Colonic mucosa (tissue), 4 donors: Measurements from ENCODE around the gene ELP4. TPM values are rescaled to one million over a fixed set of nuclear protein-coding genes. Genes with fewer than 3 reads are reported as not detected.

Experiments
- DNase-seq: peaks from one replicate; pipeline ENCODE4 v3.0.0-alpha.2; 2020
- H3K27ac ChIP-seq: fragments of 200-600 bp; one replicate; pipeline ENCODE4 v1.8.0; 2021
- H3K27me3 ChIP-seq: fragments of 200-600 bp; one replicate; pipeline ENCODE4 v1.8.0; 2021
- H3K36me3 ChIP-seq: fragments of 200-600 bp; one replicate; pipeline ENCODE4 v1.8.0; 2021
- H3K4me1 ChIP-seq: fragments of 200-600 bp; one replicate; pipeline ENCODE4 v1.8.0; 2021; ENCODE audit warnings: mild to moderate bottlenecking
- H3K4me3 ChIP-seq: fragments of 200-600 bp; one replicate; pipeline ENCODE4 v1.8.0; 2021
- H3K9ac ChIP-seq, 2 donors: one replicate each; pipeline ENCODE4 v1.7.0; 2013; ENCODE audit warnings: control low read depth in 2 of 2, low read depth in 2 of 2, low read length in 2 of 2
- H3K9me3 ChIP-seq: fragments of 200-600 bp; one replicate; pipeline ENCODE4 v1.8.0; 2021
- intact Hi-C: fragments of 100-400 bp; cut with DNase I; formaldehyde crosslinking; loops from one replicate; pipeline ENCODE4 v1.14.1; 2022
- total RNA-seq, 2 donors: library from RNA; stranded (reverse); fragmentation: NEBNext Ultra II Directional in 1 of 2; extraction: Animal tissue kit (Norgen Biotek cat#: 25700) in 1 of 2; gene quantifications; one replicate each; pipeline ENCODE4 v1.2.1, GENCODE V29; 2021
- TF ChIP-seq, protein P1 (sequence below): fragments of 200-600 bp; IDR thresholded peaks from one replicate; pipeline ENCODE4 v1.8.0; 2022; ENCODE audit warnings: antibody characterized with exemption, mild to moderate bottlenecking
- donor health status: healthy.
- donor health status: DM: no; HTN: no; CAD: no.
- donor health status: DM: no; HTN: no; CAD: no.

ELP4 gene
- total RNA-seq, 2 donors from 2014 or later: 17.0 to 22.8 TPM

DNA sequence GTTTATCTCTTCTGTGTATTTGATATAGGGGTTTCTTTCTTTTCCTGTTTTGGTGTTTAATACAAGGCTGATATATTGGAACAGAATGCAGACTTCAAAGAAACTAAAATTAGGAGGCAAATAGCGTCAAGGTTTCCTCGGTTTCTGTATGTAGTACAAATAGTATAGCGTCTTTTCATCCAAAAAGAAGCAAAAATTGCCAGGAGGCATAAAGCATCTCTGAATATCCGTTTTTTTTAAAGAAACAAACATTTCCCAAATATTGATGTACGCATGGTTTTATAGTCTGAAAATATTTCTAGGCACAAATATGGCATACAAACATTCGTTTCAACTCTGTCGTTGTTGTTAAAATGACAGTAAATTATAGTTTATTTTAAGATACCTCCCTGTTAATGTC is 318.6 kb downstream of the ELP4 start:
- no peak overlapping the region for H3K27ac ChIP-seq
- intact Hi-C loops: no loop called here
- DNase-seq: no peak
- no peaks in the 10 kb centered on the region for H3K9me3 ChIP-seq
- peaks cover 58% of the 10 kb centered on the region for H3K27me3 ChIP-seq
- H3K4me1 ChIP-seq: no peaks in the 10 kb centered on the region
- no peak overlapping the region for H3K4me3 ChIP-seq
- TF ChIP-seq, protein P1, sequence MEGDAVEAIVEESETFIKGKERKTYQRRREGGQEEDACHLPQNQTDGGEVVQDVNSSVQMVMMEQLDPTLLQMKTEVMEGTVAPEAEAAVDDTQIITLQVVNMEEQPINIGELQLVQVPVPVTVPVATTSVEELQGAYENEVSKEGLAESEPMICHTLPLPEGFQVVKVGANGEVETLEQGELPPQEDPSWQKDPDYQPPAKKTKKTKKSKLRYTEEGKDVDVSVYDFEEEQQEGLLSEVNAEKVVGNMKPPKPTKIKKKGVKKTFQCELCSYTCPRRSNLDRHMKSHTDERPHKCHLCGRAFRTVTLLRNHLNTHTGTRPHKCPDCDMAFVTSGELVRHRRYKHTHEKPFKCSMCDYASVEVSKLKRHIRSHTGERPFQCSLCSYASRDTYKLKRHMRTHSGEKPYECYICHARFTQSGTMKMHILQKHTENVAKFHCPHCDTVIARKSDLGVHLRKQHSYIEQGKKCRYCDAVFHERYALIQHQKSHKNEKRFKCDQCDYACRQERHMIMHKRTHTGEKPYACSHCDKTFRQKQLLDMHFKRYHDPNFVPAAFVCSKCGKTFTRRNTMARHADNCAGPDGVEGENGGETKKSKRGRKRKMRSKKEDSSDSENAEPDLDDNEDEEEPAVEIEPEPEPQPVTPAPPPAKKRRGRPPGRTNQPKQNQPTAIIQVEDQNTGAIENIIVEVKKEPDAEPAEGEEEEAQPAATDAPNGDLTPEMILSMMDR: no peak
- no peaks in the 10 kb centered on the region for H3K36me3 ChIP-seq
- no peak overlapping the region for H3K9ac ChIP-seq

DNA sequence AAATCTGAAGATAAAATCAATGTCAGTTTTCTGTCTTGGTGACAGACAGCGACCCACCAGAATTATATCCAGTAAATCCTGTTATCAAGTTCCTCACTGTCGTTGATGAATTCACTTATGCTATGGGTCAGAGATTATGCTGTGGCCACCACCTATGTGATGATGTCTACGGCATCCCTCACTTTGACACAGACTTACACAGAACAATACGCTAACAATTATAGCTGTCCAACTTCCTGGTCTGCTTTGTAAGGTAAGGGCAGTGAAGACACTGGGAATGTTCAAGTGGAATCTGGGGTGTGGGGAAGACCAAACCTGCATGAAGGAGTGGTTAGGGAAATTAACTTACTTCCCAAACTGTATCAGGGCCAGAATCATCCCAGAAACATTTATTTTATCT is 320.8 kb downstream of the ELP4 start:
- Histone ChIP-seq H3K36me3 (no peaks in the 10 kb centered on the region), H3K4me3 (no peak overlapping the region), H3K9ac (no peak overlapping the region), H3K4me1 (no peaks in the 10 kb centered on the region), H3K27me3 (peaks cover 36% of the 10 kb centered on the region), H3K9me3 (no peaks in the 10 kb centered on the region), H3K27ac (no peak overlapping the region)
- TF ChIP-seq, protein P1: no peak
- intact Hi-C loops: no loop called here
- DNase-seq: no peak

DNA sequence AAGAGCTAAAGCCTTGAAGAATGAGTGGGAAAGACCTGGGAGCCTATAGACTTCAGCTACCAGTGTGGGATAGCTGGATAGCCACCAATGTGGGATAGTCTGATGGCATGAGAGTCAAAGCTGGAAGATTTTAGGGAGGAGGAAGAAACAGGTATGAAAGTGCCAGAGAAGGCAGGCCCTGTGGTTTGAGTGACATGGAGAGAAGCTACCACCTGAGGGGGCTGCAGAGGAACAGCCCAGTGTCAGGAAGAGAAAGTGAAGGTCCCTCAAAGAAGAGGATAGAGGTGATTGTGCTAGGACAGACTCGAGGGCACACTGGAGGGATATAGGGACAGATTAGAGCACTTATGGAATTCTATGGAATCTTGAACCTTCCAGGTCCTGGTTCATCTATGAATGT is 324.7 kb downstream of the ELP4 start:
- H3K36me3 ChIP-seq: no peaks in the 10 kb centered on the region
- TF ChIP-seq, protein P1: no peak
- H3K27me3 ChIP-seq: no peaks in the 10 kb centered on the region
- no peaks in the 10 kb centered on the region for H3K9me3 ChIP-seq
- H3K27ac ChIP-seq: no peak overlapping the region
- H3K4me3 ChIP-seq: no peak overlapping the region
- DNase-seq: no peak
- intact Hi-C loops: no loop called here
- H3K4me1 ChIP-seq: no peaks in the 10 kb centered on the region
- no peak overlapping the region for H3K9ac ChIP-seq

Other genes starting within 250 kb of the ELP4 start
- not detected for gene DCDC1, start 140.0 kb upstream of the ELP4 start, total RNA-seq
- gene DNAJC24, start 139.9 kb upstream of the ELP4 start, total RNA-seq: 10 to 100 TPM in 1 of 2 donors, 1 to 10 TPM in 1; 8.3 to 10.1 TPM
- 10 to 100 TPM; 17.9 to 29.1 TPM for gene IMMP1L, start 145 bp upstream of the ELP4 start, total RNA-seq